ENCODE data around the gene PHF21B. TPM values are rescaled to one million over a fixed set of nuclear protein-coding genes. Genes with fewer than 3 reads are reported as not detected.

The PHF21B gene
- total RNA-seq, 1 experiment from 2014 or later, result not detected

DNA sequence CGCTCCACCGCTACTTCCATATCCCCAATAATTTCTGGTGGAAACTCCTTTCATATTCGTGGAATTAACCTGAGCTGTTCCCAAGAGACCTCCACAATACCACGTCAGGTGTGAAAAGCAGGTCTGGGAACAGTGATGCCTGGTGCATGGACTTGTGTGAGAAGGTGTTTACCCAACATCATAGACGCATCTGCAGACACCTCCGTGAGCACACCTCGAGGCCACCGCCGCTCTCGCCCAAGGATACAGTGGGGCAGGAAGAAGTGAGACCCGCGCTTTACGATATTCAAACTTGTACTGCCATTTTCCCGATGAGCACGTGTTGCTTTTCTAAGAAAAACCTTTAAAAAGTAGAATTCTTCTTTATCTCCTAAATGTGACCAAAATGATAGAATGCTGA lies 8.2 kb downstream of the PHF21B start:
- no peak overlapping the region for H3K27ac Mint-ChIP-seq (ENCODE audit: unreplicated experiment)

GRCh38 chr22:45000330-45000729 lies 9.5 kb downstream of the PHF21B start:
- BruUV-seq (replicated peaks), result no TSS peak
- Mint-ChIP-seq H3K27me3 (ENCODE audit: unreplicated experiment) (peaks cover 100% of the 10 kb centered on the region), H3K36me3 (ENCODE audit: insufficient read depth, unreplicated experiment) (peaks cover 5% of the 10 kb centered on the region), H3K4me1 (ENCODE audit: low read depth, unreplicated experiment) (no peaks in the 10 kb centered on the region), H3K4me3 (ENCODE audit: low read depth, unreplicated experiment) (no peak overlapping the region), H3K27ac (ENCODE audit: unreplicated experiment) (no peak overlapping the region), H3K9me3 (ENCODE audit: low read depth, unreplicated experiment) (no peaks in the 10 kb centered on the region)
- CTCF ChIA-PET, result no interaction called here
- intact Hi-C loops (cut with micrococcal nuclease; ENCODE audit: unreplicated experiment), result no loop called here
- no peak for DNase-seq
- TF ChIP-seq, protein P1, sequence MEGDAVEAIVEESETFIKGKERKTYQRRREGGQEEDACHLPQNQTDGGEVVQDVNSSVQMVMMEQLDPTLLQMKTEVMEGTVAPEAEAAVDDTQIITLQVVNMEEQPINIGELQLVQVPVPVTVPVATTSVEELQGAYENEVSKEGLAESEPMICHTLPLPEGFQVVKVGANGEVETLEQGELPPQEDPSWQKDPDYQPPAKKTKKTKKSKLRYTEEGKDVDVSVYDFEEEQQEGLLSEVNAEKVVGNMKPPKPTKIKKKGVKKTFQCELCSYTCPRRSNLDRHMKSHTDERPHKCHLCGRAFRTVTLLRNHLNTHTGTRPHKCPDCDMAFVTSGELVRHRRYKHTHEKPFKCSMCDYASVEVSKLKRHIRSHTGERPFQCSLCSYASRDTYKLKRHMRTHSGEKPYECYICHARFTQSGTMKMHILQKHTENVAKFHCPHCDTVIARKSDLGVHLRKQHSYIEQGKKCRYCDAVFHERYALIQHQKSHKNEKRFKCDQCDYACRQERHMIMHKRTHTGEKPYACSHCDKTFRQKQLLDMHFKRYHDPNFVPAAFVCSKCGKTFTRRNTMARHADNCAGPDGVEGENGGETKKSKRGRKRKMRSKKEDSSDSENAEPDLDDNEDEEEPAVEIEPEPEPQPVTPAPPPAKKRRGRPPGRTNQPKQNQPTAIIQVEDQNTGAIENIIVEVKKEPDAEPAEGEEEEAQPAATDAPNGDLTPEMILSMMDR (IDR thresholded peaks at IDR 0.05; ENCODE audit: unreplicated experiment), result no peak

More for the DNA sequence above, 8.2 kb downstream of the PHF21B start:
- TF ChIP-seq, protein P1 (IDR thresholded peaks at IDR 0.05; ENCODE audit: unreplicated experiment), result no peak
- CTCF ChIA-PET, result no interaction called here
- DNase-seq, result no peak
- no peaks in the 10 kb centered on the region for H3K9me3 Mint-ChIP-seq (ENCODE audit: low read depth, unreplicated experiment)
- BruUV-seq (replicated peaks), result no TSS peak
- no peaks in the 10 kb centered on the region for H3K4me1 Mint-ChIP-seq (ENCODE audit: low read depth, unreplicated experiment)
- H3K4me3 Mint-ChIP-seq (ENCODE audit: low read depth, unreplicated experiment), result no peak overlapping the region
- peaks cover 5% of the 10 kb centered on the region for H3K36me3 Mint-ChIP-seq (ENCODE audit: insufficient read depth, unreplicated experiment)
- peaks cover 100% of the 10 kb centered on the region for H3K27me3 Mint-ChIP-seq (ENCODE audit: unreplicated experiment)
- intact Hi-C loops (cut with micrococcal nuclease; ENCODE audit: unreplicated experiment), result no loop called here

DNA sequence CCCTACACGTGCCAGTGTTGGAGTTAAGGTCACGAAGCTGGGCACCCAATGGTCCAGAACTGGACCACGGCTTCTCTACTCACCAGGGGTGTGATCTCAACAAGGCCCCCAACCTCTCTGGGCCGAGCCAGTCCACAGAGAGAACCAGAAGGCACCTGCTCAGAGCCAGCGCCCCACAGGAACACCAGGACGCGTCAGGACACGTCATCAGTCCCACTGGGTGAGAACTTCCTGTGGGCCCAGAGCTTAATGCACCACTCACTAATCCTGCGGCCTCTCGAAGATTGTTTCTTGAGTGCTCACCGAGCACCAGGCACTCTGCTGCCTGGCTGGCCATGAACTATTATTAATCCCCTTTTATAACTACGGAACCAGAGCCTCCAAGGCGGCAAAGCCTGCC lies 10.1 kb downstream of the PHF21B start:
- H3K4me1 Mint-ChIP-seq (ENCODE audit: low read depth, unreplicated experiment), result no peaks in the 10 kb centered on the region
- H3K9me3 Mint-ChIP-seq (ENCODE audit: low read depth, unreplicated experiment), result no peaks in the 10 kb centered on the region
- no peak overlapping the region for H3K27ac Mint-ChIP-seq (ENCODE audit: unreplicated experiment)
- no peak for DNase-seq
- H3K4me3 Mint-ChIP-seq (ENCODE audit: low read depth, unreplicated experiment), result no peak overlapping the region
- no TSS peak for BruUV-seq (replicated peaks)
- H3K27me3 Mint-ChIP-seq (ENCODE audit: unreplicated experiment), result peaks cover 100% of the 10 kb centered on the region
- H3K36me3 Mint-ChIP-seq (ENCODE audit: insufficient read depth, unreplicated experiment), result peaks cover 5% of the 10 kb centered on the region
- TF ChIP-seq, protein P1 (IDR thresholded peaks at IDR 0.05; ENCODE audit: unreplicated experiment), result no peak
- CTCF ChIA-PET, result no interaction called here
- intact Hi-C loops (cut with micrococcal nuclease; ENCODE audit: unreplicated experiment), result no loop called here

DNA sequence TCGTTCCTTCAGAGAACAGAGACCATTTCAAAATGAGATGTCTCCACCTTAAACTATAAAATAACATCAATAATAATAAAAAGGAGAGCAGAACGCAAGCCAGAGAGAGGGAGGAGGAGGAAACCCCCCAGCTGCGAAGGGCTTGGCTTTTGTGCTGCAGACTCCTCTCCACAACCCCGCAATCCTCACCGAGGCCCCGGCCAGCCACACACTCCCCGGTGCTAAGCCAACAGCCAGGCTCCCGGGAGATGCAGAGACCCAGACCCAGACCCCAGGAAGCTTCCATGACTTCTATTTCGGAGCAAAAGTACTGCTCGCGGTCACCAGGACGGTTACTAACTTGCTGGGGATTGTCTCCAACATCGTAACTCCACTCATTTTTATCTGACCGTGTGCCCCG lies 10.6 kb downstream of the PHF21B start:
- Mint-ChIP-seq H3K4me3 (ENCODE audit: low read depth, unreplicated experiment) (no peak overlapping the region), H3K9me3 (ENCODE audit: low read depth, unreplicated experiment) (no peaks in the 10 kb centered on the region), H3K27me3 (ENCODE audit: unreplicated experiment) (peaks cover 100% of the 10 kb centered on the region), H3K4me1 (ENCODE audit: low read depth, unreplicated experiment) (no peaks in the 10 kb centered on the region), H3K36me3 (ENCODE audit: insufficient read depth, unreplicated experiment) (peaks cover 5% of the 10 kb centered on the region), H3K27ac (ENCODE audit: unreplicated experiment) (no peak overlapping the region)
- TF ChIP-seq, protein P1 (IDR thresholded peaks at IDR 0.05; ENCODE audit: unreplicated experiment), result no peak
- BruUV-seq (replicated peaks), result no TSS peak
- CTCF ChIA-PET, result no interaction called here
- DNase-seq, result no peak
- intact Hi-C loops (cut with micrococcal nuclease; ENCODE audit: unreplicated experiment), result no loop called here

Data from Calu3 (cell line).